K562 (cell line): Measurements from ENCODE around the gene GLIS2. TPM values are rescaled to one million over a fixed set of nuclear protein-coding genes. Genes with fewer than 3 reads are reported as not detected.
A peak's percentile ranks its signal among the peaks of the same experiment; 100 is the strongest.

Experiments used
- ARID2 ChIP-seq: fragments of 450-650 bp; IDR thresholded peaks from 2 replicates; pipeline ENCODE4 v1.6.1; 2017; ENCODE audit warnings: antibody characterized with exemption, mild to moderate bottlenecking
- MAZ ChIP-seq, 2 experiments: fragments of 450-650 bp in 1 of 2; sonication (generic) in 1 of 2; formaldehyde crosslinking; IDR thresholded peaks in 1 of 2; conservative IDR thresholded peaks in 1 of 2; 2 replicates each; pipeline versions ENCODE4 v1.4.0 to v1.5.0; 2020; ENCODE audit warnings: mild to moderate bottlenecking in 1 of 2, missing genetic modification reagents in 1 of 2
- PTTG1 ChIP-seq: fragments of 450-650 bp; IDR thresholded peaks from 2 replicates; pipeline ENCODE4 v1.6.1; 2016; ENCODE audit warnings: low read depth, mild to moderate bottlenecking, missing genetic modification characterization, missing compliant biosample characterization
- RB1 ChIP-seq: fragments of 450-650 bp; IDR thresholded peaks from 2 replicates; pipeline ENCODE4 v1.6.1; 2017; ENCODE audit warnings: low read depth, mild to moderate bottlenecking
- REST ChIP-seq, 2 experiments: fragments of 450-650 bp; formaldehyde crosslinking in 1 of 2; IDR thresholded peaks; 2 replicates each; pipeline versions ENCODE4 v1.4.0 to v1.6.1; 2014 to 2020; ENCODE audit warnings: mild to moderate bottlenecking in 2 of 2, borderline replicate concordance in 1 of 2, low read depth in 1 of 2
- TAF15 ChIP-seq: fragments of 200-400 bp; formaldehyde crosslinking; IDR thresholded peaks from 2 replicates; pipeline ENCODE4 v1.6.1; 2017; ENCODE audit warnings: mild to moderate bottlenecking, low read depth, low read length, moderate library complexity
- ZBTB33 ChIP-seq: sonication (generic); formaldehyde crosslinking; IDR thresholded peaks from 2 replicates; pipeline ENCODE4 v1.8.1; 2023; ENCODE audit warnings: mild to moderate bottlenecking, missing genetic modification reagents
- ZKSCAN1 ChIP-seq: fragments of 150-350 bp; IDR thresholded peaks from 2 replicates; pipeline ENCODE4 v1.6.1; 2016; ENCODE audit warnings: low read depth, low read length
- ZNF384 ChIP-seq: IDR thresholded peaks from 2 replicates; pipeline ENCODE4 v1.6.1; 2012; ENCODE audit warnings: low read depth, low read length, improper control_type of control experiment
- polyA plus RNA-seq, 8 experiments: library from polyadenylated mRNA; depleted of rRNA in 4 of 8; stranded (reverse) in 5 of 8; unstranded in 3 of 8; fragments of >200 nt; fragmentation: Nextera tagmentation in 2 of 8; fragmentation: Illumina TruSeq in 1 of 8; extraction: Ambion mirVana in 2 of 8; extraction: Trizol in 1 of 8; gene quantifications; 2 replicates each; pipeline versions ENCODE4 v1.2.1 to v1.2.3, GENCODE V29; 2011 to 2014; ENCODE audit warnings: inconsistent platforms in 1 of 8, missing spikeins in 1 of 8
- total RNA-seq, 7 experiments: library from RNA; depleted of rRNA in 6 of 7; stranded (reverse); fragments of >200 nt in 6 of 7; fragmentation: Illumina TruSeq in 2 of 7; extraction: Trizol in 2 of 7; gene quantifications; 2 replicates each; pipeline versions ENCODE4 v1.2.1 to v1.2.3, GENCODE V29; 2011 to 2021; ENCODE audit warnings: low replicate concordance in 1 of 7
- TF ChIP-seq, protein P1 (sequence below): sonication (generic); formaldehyde crosslinking; IDR thresholded peaks from 2 replicates; pipeline ENCODE4 v1.8.1; 2023; ENCODE audit warnings: mild to moderate bottlenecking, missing genetic modification reagents

GLIS2 gene
- total and polyA plus RNA-seq, 9 of the 15 experiments (the other 6 are each of a cell fraction or from before 2014, with no cell fraction given) = 0.10 to 9.0 (median 0.57) TPM

DNA sequence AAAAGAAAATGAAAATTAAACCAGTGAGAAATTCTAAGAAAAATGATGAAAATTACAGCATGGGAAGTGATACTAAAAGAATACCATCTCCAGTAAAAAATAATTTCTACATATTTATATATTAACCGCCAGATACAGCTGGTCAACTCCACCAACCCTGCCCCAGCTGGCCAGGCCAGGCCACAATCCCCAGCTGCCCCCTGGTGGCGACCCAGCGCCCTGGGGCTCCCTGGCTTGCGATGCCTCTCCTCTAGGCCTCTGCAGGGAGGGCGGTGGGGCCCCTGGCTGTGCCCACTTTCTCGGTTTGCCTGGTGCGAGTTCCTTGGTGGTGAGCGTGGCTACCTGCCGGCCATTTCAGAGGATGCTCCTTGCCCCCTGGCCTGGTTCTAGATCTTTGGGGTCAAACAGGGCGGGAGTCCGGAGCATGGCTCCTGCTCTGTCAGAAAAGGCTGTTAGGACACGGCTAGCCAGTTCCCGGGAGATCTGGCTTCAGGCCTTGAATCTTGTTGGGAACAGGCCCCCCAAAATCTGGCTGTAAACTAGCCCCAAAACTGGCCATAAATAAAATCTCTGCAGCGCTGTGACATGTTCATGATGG is 14.5 kb downstream of the GLIS2 start (continued):
- TF ChIP-seq REST (IDR thresholded peaks at IDR 0.05; ENCODE audit: borderline replicate concordance) = peak; percentile 92
- TF ChIP-seq REST (CRISPR knock-in tag; IDR thresholded peaks at IDR 0.05; ENCODE audit: low read depth) = no peak
- TF ChIP-seq TAF15 = no peak
- no peak for TF ChIP-seq PTTG1
- TF ChIP-seq ARID2 = peak; percentile 69; the same call in 1 of the 2 replicates
- TF ChIP-seq ZBTB33 = peak; percentile 60; the same call in 1 of the 2 replicates
- TF ChIP-seq ZNF384 = 0 out of 2 replicates have a peak, but pooled peaks have one; percentile 28
- TF ChIP-seq RB1 = peak; percentile 43; the same call in 1 of the 2 replicates
- 0 out of 2 replicates have a peak, but pooled peaks have one; percentile 43 for TF ChIP-seq ZKSCAN1
- TF ChIP-seq, protein P1, sequence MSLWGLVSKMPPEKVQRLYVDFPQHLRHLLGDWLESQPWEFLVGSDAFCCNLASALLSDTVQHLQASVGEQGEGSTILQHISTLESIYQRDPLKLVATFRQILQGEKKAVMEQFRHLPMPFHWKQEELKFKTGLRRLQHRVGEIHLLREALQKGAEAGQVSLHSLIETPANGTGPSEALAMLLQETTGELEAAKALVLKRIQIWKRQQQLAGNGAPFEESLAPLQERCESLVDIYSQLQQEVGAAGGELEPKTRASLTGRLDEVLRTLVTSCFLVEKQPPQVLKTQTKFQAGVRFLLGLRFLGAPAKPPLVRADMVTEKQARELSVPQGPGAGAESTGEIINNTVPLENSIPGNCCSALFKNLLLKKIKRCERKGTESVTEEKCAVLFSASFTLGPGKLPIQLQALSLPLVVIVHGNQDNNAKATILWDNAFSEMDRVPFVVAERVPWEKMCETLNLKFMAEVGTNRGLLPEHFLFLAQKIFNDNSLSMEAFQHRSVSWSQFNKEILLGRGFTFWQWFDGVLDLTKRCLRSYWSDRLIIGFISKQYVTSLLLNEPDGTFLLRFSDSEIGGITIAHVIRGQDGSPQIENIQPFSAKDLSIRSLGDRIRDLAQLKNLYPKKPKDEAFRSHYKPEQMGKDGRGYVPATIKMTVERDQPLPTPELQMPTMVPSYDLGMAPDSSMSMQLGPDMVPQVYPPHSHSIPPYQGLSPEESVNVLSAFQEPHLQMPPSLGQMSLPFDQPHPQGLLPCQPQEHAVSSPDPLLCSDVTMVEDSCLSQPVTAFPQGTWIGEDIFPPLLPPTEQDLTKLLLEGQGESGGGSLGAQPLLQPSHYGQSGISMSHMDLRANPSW (CRISPR knock-in tag) = no peak
- peak; percentile 24 to 81; a peak in 2 of 4 replicates for TF ChIP-seq MAZ (CRISPR knock-in tag; conservative IDR thresholded peaks at IDR 0.05 in 1 of 2, IDR thresholded peaks at IDR 0.05 in 1 of 2)
- TF ChIP-seq, all 486 proteins: peak for 23
